Naive thymus-derived CD8-positive, alpha-beta T cell (primary cell): Measurements from ENCODE around the gene LPCAT2. TPM values are rescaled to one million over a fixed set of nuclear protein-coding genes. Genes with fewer than 3 reads are reported as not detected.

Source experiments
- ATAC-seq, 2 donors: fragments of 150-1000 bp; cut with Tn5 transposase in 1 of 2; sonication (Bioruptor Pico), chemical (Tn5 transposase) in 1 of 2; 1 replicate in 1 of 2; 2 replicates in 1 of 2; pipeline ENCODE4 v1.10.0; 2021; ENCODE audit warnings: mild to moderate bottlenecking in 2 of 2, moderate library complexity in 2 of 2
- POLR2A ChIA-PET: fragments of 350-600 bp; sonication (Branson Sonifier 250); formaldehyde crosslinking; loops from one replicate; lab custom pipeline; 2021; ENCODE audit warnings: antibody characterized with exemption; lab: Charles Lee
- DNase-seq, 10 donors: peaks; one replicate each; pipeline versions ENCODE4 v3.0.0 to v3.0.0-alpha.2; 2020 to 2022
- H3K27ac Mint-ChIP-seq, 10 donors: one replicate each; pipeline ENCODE4 v1.8.0; 2020 to 2022; ENCODE audit warnings: mild to moderate bottlenecking in 10 of 10, mixed read lengths in 10 of 10, moderate library complexity in 4 of 10, inconsistent platforms in 1 of 10
- H3K27me3 Mint-ChIP-seq, 5 donors: one replicate each; pipeline ENCODE4 v1.8.0; 2021 to 2022; ENCODE audit warnings: mixed read lengths in 5 of 5
- H3K36me3 Mint-ChIP-seq, 3 donors: one replicate each; pipeline ENCODE4 v1.8.0; 2020 to 2022; ENCODE audit warnings: mixed read lengths in 3 of 3, mild to moderate bottlenecking in 2 of 3, inconsistent platforms in 1 of 3
- H3K4me1 Mint-ChIP-seq, 4 donors: one replicate each; pipeline ENCODE4 v1.8.0; 2021 to 2022; ENCODE audit warnings: mixed read lengths in 4 of 4
- H3K4me3 Mint-ChIP-seq, 10 donors: one replicate each; pipeline ENCODE4 v1.8.0; 2020 to 2022; ENCODE audit warnings: mild to moderate bottlenecking in 10 of 10, mixed read lengths in 10 of 10, moderate library complexity in 6 of 10, inconsistent platforms in 1 of 10
- H3K9me3 Mint-ChIP-seq, 9 donors: one replicate each; pipeline ENCODE4 v1.8.0; 2020 to 2022; ENCODE audit warnings: mixed read lengths in 9 of 9, mild to moderate bottlenecking in 3 of 9, inconsistent platforms in 1 of 9, moderate library complexity in 1 of 9
- polyA plus RNA-seq, 3 donors: library from polyadenylated mRNA; unstranded; fragments of 300-500 nt; fragmentation: Illumina TruSeq; gene quantifications; one replicate each; pipeline ENCODE4 v1.2.3, GENCODE V29; 2021
- total RNA-seq, 8 experiments: library from RNA in 2 of 8; stranded (reverse) in 2 of 8; gene quantifications; one replicate each; pipeline ENCODE4 v1.2.3 and lab custom pipeline; 2021 to 2026

Gene LPCAT2
- total and polyA plus RNA-seq, 5 experiments from 2014 or later = 0.70 TPM; not detected in 4

- Mint-ChIP-seq H3K4me1 (no peaks in the 10 kb centered on the region), H3K9me3 (peaks cover 0 to 12% (median 0%) of the 10 kb centered on the region in 9 donors), H3K27me3 (peaks cover 0 to 25% (median 8%) of the 10 kb centered on the region in 5 donors), H3K4me3 (no peak overlapping the region), H3K36me3 (no peaks in the 10 kb centered on the region), H3K27ac (no peak overlapping the region)
- POLR2A ChIA-PET = no interaction called here
- DNase-seq = peak in 1 of 10 donors; percentile 36
- no peak for ATAC-seq
Measured at GRCh38 chr16:55489119-55489955, 19.5 kb upstream of the LPCAT2 start.

DNA sequence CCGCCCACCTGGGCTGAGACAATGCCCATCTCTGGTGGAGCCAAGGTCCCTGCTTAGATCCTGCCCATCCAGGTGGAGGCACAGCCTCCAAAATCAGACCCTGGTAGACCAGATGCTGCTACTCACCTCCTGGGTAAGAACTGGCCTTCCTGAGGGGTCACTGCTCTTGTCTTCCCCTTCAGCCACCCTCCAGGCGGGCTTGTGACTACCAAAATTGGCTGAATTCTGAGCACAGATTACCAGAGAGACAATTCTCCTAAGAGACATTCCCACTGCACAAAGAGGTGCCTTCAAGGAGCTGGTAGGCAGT, 19.0 kb upstream of the LPCAT2 start:
- Mint-ChIP-seq H3K4me1 (no peaks in the 10 kb centered on the region), H3K27ac (no peak overlapping the region), H3K36me3 (no peaks in the 10 kb centered on the region), H3K4me3 (no peak overlapping the region), H3K27me3 (peaks cover 1 to 20% (median 6%) of the 10 kb centered on the region in 5 donors), H3K9me3 (peaks cover 0 to 12% (median 0%) of the 10 kb centered on the region in 9 donors)
- no peak for ATAC-seq
- no peak for DNase-seq
- POLR2A ChIA-PET = no interaction called here

DNA sequence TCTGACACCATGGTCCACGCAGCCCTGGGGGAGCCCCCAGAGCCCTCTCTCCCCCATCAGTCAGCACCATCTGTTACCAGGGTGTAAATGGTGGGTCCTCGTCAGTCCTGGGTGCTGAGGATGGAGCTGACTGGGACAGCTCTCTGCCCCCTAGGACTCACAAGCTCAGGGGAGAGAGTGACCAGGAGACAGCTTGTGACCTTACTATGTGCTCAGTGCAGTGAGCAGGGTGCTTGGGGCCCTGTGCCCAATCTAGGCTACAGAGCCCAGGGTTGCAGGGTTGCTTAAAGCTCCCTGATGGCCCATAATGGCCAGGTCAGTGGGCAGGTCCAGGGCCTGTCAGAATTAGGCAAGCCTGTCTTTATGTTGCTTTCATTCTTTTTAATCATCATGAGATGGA, 18.6 kb upstream of the LPCAT2 start:
- ATAC-seq (no peak), DNase-seq (peak in 1 of 10 donors; percentile 31)
- H3K4me1 Mint-ChIP-seq = no peaks in the 10 kb centered on the region
- no peak overlapping the region for H3K27ac Mint-ChIP-seq
- POLR2A ChIA-PET = no interaction called here
- H3K4me3 Mint-ChIP-seq = no peak overlapping the region
- no peaks in the 10 kb centered on the region for H3K36me3 Mint-ChIP-seq
- peaks cover 1 to 19% (median 6%) of the 10 kb centered on the region in 5 donors for H3K27me3 Mint-ChIP-seq
- peaks cover 0 to 12% (median 0%) of the 10 kb centered on the region in 9 donors for H3K9me3 Mint-ChIP-seq

GRCh38 chr16:55491691-55492090, 17.2 kb upstream of the LPCAT2 start:
- Mint-ChIP-seq H3K27me3 (peaks cover 2 to 25% (median 6%) of the 10 kb centered on the region in 5 donors), H3K9me3 (peaks cover 0 to 1% (median 0%) of the 10 kb centered on the region in 9 donors), H3K36me3 (no peaks in the 10 kb centered on the region), H3K27ac (no peak overlapping the region), H3K4me3 (no peak overlapping the region), H3K4me1 (peaks cover 0 to under 1% (median 0%) of the 10 kb centered on the region in 4 donors)
- no peak for ATAC-seq
- peak in 1 of 10 donors; percentile 47 for DNase-seq
- POLR2A ChIA-PET = no interaction called here

DNA sequence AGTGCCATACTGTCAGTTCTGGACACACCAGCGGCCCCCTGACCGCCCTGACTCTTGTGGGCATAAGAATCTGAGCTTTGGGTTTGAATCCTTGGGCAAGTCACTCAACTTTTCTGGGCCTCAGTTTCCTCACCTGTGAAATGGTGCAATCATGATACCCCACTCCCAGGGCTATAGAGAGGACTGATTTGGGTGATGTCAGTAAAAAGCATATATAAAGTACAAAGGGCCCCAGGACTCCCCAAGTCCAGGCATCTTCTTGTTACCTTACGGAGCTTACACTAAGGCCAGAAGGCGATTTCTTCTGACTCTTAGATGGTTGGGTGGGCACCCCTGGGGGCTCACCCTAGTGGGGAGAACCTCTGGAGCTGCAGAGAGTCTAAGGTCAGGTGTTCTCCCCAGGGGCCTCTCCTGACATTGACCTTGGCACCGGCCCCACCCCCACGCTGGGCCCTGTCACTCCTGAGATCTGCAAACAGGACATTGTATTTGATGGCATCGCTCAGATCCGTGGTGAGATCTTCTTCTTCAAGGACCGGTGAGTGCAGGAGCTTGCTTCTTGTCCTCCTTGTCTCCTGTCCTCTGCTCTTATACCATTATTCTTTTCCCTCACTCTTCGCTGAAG, 16.0 kb upstream of the LPCAT2 start:
- no peak for ATAC-seq
- POLR2A ChIA-PET = no interaction called here

DNA sequence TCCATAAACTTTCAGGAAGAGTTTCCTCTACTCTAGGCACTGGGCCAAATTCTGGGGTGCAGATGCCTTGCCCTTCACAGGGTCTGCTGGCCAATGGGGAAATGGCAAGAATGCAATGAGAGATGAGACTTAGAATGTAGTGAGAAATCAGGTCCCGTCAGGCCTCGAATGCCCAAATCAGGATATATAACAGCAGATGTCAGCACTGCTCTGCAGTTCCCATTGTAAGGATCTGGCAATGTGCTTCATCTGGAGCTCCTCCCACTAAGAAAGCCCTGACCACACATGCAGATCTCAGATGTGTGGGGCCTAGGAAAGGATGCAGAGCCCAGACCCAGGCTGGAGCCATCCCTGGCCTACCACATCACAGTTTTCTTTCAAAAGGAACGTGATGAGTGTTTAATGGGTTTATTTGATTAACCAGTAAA, 13.9 kb upstream of the LPCAT2 start:
- DNase-seq (peak in 1 of 10 donors; percentile 9), ATAC-seq (no peak)
- POLR2A ChIA-PET = no interaction called here
- Mint-ChIP-seq H3K4me3 (no peak overlapping the region), H3K27ac (no peak overlapping the region), H3K27me3 (peaks cover 0 to 19% (median 4%) of the 10 kb centered on the region in 5 donors), H3K4me1 (peaks cover 0 to 12% (median 4%) of the 10 kb centered on the region in 4 donors), H3K9me3 (no peaks in the 10 kb centered on the region), H3K36me3 (no peaks in the 10 kb centered on the region)

More for the DNA sequence above, 16.0 kb upstream of the LPCAT2 start:
- Mint-ChIP-seq H3K27me3 (peaks cover 2 to 28% (median 6%) of the 10 kb centered on the region in 5 donors), H3K27ac (no peak overlapping the region), H3K4me1 (peaks cover 0 to 7% (median under 1%) of the 10 kb centered on the region in 4 donors), H3K36me3 (no peaks in the 10 kb centered on the region), H3K4me3 (no peak overlapping the region), H3K9me3 (no peaks in the 10 kb centered on the region)
- DNase-seq = peak in 1 of 10 donors; percentile 7

GRCh38 chr16:55495616-55496289, 13.1 kb upstream of the LPCAT2 start:
- Mint-ChIP-seq H3K36me3 (no peaks in the 10 kb centered on the region), H3K9me3 (no peaks in the 10 kb centered on the region), H3K4me3 (no peak overlapping the region), H3K4me1 (peaks cover 2 to 18% (median 5%) of the 10 kb centered on the region in 4 donors), H3K27ac (no peak overlapping the region), H3K27me3 (peaks cover 0 to 17% (median 4%) of the 10 kb centered on the region in 5 donors)
- DNase-seq = peak in 1 of 10 donors; percentile 4
- ATAC-seq = no peak
- POLR2A ChIA-PET = no interaction called here

DNA sequence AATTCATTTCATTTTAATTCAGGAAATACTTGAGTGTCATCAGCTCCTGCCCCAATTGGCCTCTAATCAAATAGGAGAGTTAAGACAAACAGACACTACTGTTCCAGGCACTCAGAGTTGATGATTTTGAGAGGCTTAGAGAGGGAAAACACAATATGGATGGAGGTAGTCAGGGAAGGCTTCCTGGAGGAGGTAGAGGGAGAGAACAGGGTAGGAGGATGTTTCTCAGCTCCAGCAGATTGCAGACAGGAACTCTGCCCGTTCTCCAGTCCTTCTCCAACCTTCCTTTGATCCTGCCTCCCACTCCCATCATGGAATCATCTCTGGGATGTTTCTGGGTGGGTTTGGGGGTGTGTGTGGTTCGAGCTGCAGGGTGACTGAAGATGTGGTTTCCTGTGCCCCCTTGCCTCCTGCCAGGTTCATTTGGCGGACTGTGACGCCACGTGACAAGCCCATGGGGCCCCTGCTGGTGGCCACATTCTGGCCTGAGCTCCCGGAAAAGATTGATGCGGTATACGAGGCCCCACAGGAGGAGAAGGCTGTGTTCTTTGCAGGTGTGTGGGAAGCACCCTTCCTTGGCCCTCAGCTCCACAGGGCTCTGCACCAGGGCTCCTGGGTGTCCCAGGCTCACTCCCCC, 12.2 kb upstream of the LPCAT2 start:
- ATAC-seq (no peak), DNase-seq (peak in 1 of 10 donors; percentile 14)
- no peak overlapping the region for H3K27ac Mint-ChIP-seq
- H3K4me3 Mint-ChIP-seq = no peak overlapping the region
- no peaks in the 10 kb centered on the region for H3K9me3 Mint-ChIP-seq
- POLR2A ChIA-PET = no interaction called here
- H3K4me1 Mint-ChIP-seq = peaks cover 2 to 18% (median 5%) of the 10 kb centered on the region in 4 donors
- peaks cover 0 to 20% (median 4%) of the 10 kb centered on the region in 5 donors for H3K27me3 Mint-ChIP-seq
- H3K36me3 Mint-ChIP-seq = no peaks in the 10 kb centered on the region

DNA sequence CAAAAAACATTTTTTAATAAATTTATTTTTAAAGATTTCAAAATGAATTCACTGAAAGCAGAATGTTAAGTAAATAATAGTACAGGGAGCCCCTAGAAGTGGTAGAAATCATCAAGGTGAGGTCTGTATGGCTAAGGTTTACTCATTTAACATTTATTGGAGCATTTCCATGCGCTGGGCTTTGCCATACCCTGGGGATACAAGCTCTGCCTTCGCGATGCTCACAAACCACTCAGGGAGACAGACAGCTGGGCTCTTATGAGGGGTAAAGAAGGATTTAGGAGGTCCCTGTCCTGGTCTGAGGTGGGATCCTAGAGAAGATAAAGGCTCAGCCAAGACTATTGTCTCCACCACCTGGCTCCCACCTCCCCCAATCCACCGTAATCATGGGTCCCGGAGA, 11.3 kb upstream of the LPCAT2 start:
- no peaks in the 10 kb centered on the region for H3K9me3 Mint-ChIP-seq
- peaks cover 0 to 20% (median 4%) of the 10 kb centered on the region in 5 donors for H3K27me3 Mint-ChIP-seq
- POLR2A ChIA-PET = no interaction called here
- H3K27ac Mint-ChIP-seq = no peak overlapping the region
- H3K4me1 Mint-ChIP-seq = peaks cover 2 to 18% (median 5%) of the 10 kb centered on the region in 4 donors
- H3K36me3 Mint-ChIP-seq = no peaks in the 10 kb centered on the region
- peak in 1 of 10 donors; percentile 37 for DNase-seq
- no peak overlapping the region for H3K4me3 Mint-ChIP-seq
- no peak for ATAC-seq

GRCh38 chr16:55498101-55498500, 10.8 kb upstream of the LPCAT2 start:
- no peaks in the 10 kb centered on the region for H3K9me3 Mint-ChIP-seq
- DNase-seq (peak in 1 of 10 donors; percentile 41), ATAC-seq (no peak)
- no peak overlapping the region for H3K27ac Mint-ChIP-seq
- POLR2A ChIA-PET = no interaction called here
- peaks cover 2 to 18% (median 5%) of the 10 kb centered on the region in 4 donors for H3K4me1 Mint-ChIP-seq
- H3K36me3 Mint-ChIP-seq = no peaks in the 10 kb centered on the region
- peaks cover 0 to 19% (median 4%) of the 10 kb centered on the region in 5 donors for H3K27me3 Mint-ChIP-seq
- H3K4me3 Mint-ChIP-seq = no peak overlapping the region

- no peak for ATAC-seq
- peak overlapping the region in 1 of 10 donors; percentile 36 for H3K27ac Mint-ChIP-seq
- POLR2A ChIA-PET = no interaction called here
Measured at GRCh38 chr16:55499281-55499680, 9.6 kb upstream of the LPCAT2 start.

GRCh38 chr16:55499951-55500529, 8.8 kb upstream of the LPCAT2 start:
- Mint-ChIP-seq H3K4me1 (peaks cover 2 to 18% (median 5%) of the 10 kb centered on the region in 4 donors), H3K9me3 (no peaks in the 10 kb centered on the region), H3K27me3 (peaks cover 0 to 15% (median 4%) of the 10 kb centered on the region in 5 donors), H3K36me3 (no peaks in the 10 kb centered on the region), H3K4me3 (no peak overlapping the region), H3K27ac (peak overlapping the region in 1 of 10 donors; percentile 12)
- POLR2A ChIA-PET = no interaction called here
- peak in 1 of 10 donors; percentile 9 for DNase-seq
- ATAC-seq = peak in 1 of 2 donors; percentile 38

More at GRCh38 chr16:55499281-55499680, 9.6 kb upstream of the LPCAT2 start:
- Mint-ChIP-seq H3K9me3 (no peaks in the 10 kb centered on the region), H3K4me3 (no peak overlapping the region), H3K27me3 (peaks cover 0 to 15% (median 4%) of the 10 kb centered on the region in 5 donors), H3K4me1 (peaks cover 2 to 18% (median 5%) of the 10 kb centered on the region in 4 donors), H3K36me3 (no peaks in the 10 kb centered on the region)
- DNase-seq = no peak
